ENCODE data around the gene CNTROB.
"Not testable (repeated sequence)": the region's sequence is repeated elsewhere in the genome, so short reads cannot be mapped to it uniquely, and the experiment has no call there.

Gene CNTROB

GRCh38 chr17:7940743-7941142, 8.7 kb downstream of the CNTROB start:
- DNase-seq (ENCODE audit: low read depth in 2 of 2) = no peak

- DNase-seq (ENCODE audit: low read depth in 2 of 2) = no peak
Measured at GRCh38 chr17:7943291-7943690, 11.3 kb downstream of the CNTROB start.

- no peak for DNase-seq (ENCODE audit: low read depth in 2 of 2)
Measured at GRCh38 chr17:7944326-7944725, 12.3 kb downstream of the CNTROB start.

- no peak for DNase-seq (ENCODE audit: low read depth in 2 of 2)
Measured at GRCh38 chr17:7945651-7946050, 13.6 kb downstream of the CNTROB start.

GRCh38 chr17:7946441-7946840, 14.4 kb downstream of the CNTROB start:
- no peak for DNase-seq (ENCODE audit: low read depth in 2 of 2)

GRCh38 chr17:7947651-7948050, 15.6 kb downstream of the CNTROB start:
- DNase-seq (ENCODE audit: low read depth in 2 of 2) = no peak

- DNase-seq (ENCODE audit: low read depth in 2 of 2) = no peak
Measured at GRCh38 chr17:7950578-7950977, 18.6 kb downstream of the CNTROB start.

- DNase-seq (ENCODE audit: low read depth in 2 of 2) = no peak
Measured at GRCh38 chr17:7951143-7951792, 19.3 kb downstream of the CNTROB start.

GRCh38 chr17:7953266-7953665, 21.3 kb downstream of the CNTROB start:
- not testable (repeated sequence) for DNase-seq (ENCODE audit: low read depth in 2 of 2)

GRCh38 chr17:7955414-7956227, 23.6 kb downstream of the CNTROB start:
- no peak for DNase-seq (ENCODE audit: low read depth in 2 of 2)

GRCh38 chr17:7956228-7956965, 24.4 kb downstream of the CNTROB start:
- DNase-seq (ENCODE audit: low read depth in 2 of 2) = no peak

GRCh38 chr17:7959503-7960253, 27.7 kb downstream of the CNTROB start:
- no peak for DNase-seq (ENCODE audit: low read depth in 2 of 2)

GRCh38 chr17:7961421-7961820, 29.4 kb downstream of the CNTROB start:
- no peak for DNase-seq (ENCODE audit: low read depth in 2 of 2)

GRCh38 chr17:7967751-7968150, 35.7 kb downstream of the CNTROB start:
- no peak for DNase-seq (ENCODE audit: low read depth in 2 of 2)

GRCh38 chr17:7969433-7969832, 37.4 kb downstream of the CNTROB start:
- no peak for DNase-seq (ENCODE audit: low read depth in 2 of 2)

- DNase-seq (ENCODE audit: low read depth in 2 of 2) = no peak
Measured at GRCh38 chr17:7971651-7972050, 39.6 kb downstream of the CNTROB start.

GRCh38 chr17:7972131-7972785, 40.3 kb downstream of the CNTROB start:
- no peak for DNase-seq (ENCODE audit: low read depth in 2 of 2)

- DNase-seq (ENCODE audit: low read depth in 2 of 2) = no peak
Measured at GRCh38 chr17:7974638-7975131, 42.7 kb downstream of the CNTROB start.

GRCh38 chr17:7977039-7977438, 45.0 kb downstream of the CNTROB start:
- DNase-seq (ENCODE audit: low read depth in 2 of 2) = no peak

GRCh38 chr17:7977805-7978204, 45.8 kb downstream of the CNTROB start:
- no peak for DNase-seq (ENCODE audit: low read depth in 2 of 2)

- no peak for DNase-seq (ENCODE audit: low read depth in 2 of 2)
Measured at GRCh38 chr17:7982173-7982572, 50.2 kb downstream of the CNTROB start.

Data from stimulated activated CD8-positive, alpha-beta memory T cell treated with anti-CD3 and anti-CD28 coated beads, Interleukin-2, amount 100 ng/mL, for 48 hours (primary cell).